Measurements from ENCODE around the gene DAZ2.
"Not testable (repeated sequence)": the region's sequence is repeated elsewhere in the genome, so short reads cannot be mapped to it uniquely, and the experiment has no call there.

DAZ2 gene

GRCh38 chrY:23219233-23219632 lies at the start of gene DAZ2:
DAZ2 (plus strand) TSS chrY:23219533; CDS start chrY:23219741, 208 bp downstream.
- not testable (repeated sequence) for DNase-seq (ENCODE audit: low spot score)

DNA sequence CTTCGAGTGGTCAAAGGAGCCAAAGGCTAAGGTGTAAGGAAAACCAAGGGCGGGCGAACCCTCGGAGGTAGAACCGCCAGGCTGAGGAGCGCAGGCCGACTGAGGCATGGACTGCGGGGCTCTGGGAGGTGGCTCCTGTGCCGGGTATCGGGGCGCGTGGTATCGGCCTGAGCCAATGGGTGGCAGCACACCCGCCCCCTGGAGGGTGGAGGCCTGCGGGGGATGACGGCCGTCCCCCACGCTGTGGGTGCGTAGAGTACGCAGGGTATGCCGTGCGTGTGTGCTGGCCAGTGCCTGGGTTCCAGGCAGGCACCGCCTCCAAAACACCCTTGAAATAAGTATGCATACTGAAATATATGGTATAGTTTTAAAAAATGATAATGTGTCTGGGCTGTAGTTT lies 20.4 kb upstream of the DAZ2 start, which contains the start of gene DAZ1:
Gene DAZ1, minus strand, starts transcription at position 101 of the 400 bp plus-strand sequence. CDS start 208 bp downstream, outside the sequence.
- DNase-seq (ENCODE audit: low spot score), result not testable (repeated sequence)

DNA sequence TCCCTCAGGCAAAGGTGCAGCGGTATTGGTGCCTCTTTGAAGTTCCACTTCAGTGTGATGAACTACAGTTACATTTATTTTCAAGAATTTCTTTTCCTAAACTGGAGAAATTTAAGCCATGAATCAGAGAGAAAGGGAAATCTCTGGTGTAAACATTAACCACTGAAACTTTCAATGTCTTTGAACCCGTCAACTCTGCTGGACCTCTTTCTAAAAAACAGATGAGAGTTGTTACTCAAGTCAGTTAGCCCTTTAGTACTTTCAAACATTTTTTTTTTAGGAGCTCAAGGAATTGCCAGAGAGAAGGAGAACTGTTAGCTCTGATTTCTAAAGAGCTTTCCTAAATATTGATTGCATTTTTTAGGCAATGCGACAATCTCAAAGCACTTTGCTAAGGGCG lies 11.9 kb upstream of the DAZ2 start:
- DNase-seq (ENCODE audit: low spot score), result not testable (repeated sequence)

GRCh38 chrY:23209802-23210495 lies 9.4 kb upstream of the DAZ2 start:
- not testable (repeated sequence) for DNase-seq (ENCODE audit: low spot score)

- not testable (repeated sequence) for DNase-seq (ENCODE audit: low spot score)
Observed at GRCh38 chrY:23210681-23211080, 8.7 kb upstream of the DAZ2 start.
